Prostate gland (tissue), 2 donors: ENCODE results near the gene GAL. TPM values are rescaled to one million over a fixed set of nuclear protein-coding genes. Genes with fewer than 3 reads are reported as not detected.
"Not testable (repeated sequence)": the region's sequence is repeated elsewhere in the genome, so short reads cannot be mapped to it uniquely, and the experiment has no call there.

ENCODE experiments used
- DNase-seq: peaks from one replicate; pipeline ENCODE4 v3.0.0-alpha.2; 2019; ENCODE audit warnings: low spot score
- H3K27ac ChIP-seq, 2 donors: fragments of 200-600 bp; sonication (generic); 2 replicates each; pipeline ENCODE4 v1.5.1; 2017 to 2019
- H3K27me3 ChIP-seq: fragments of 200-600 bp; sonication (generic); replicated peaks from 2 replicates; pipeline ENCODE4 v1.5.1; 2019; ENCODE audit not compliant: insufficient read depth
- H3K36me3 ChIP-seq, 2 donors: fragments of 200-600 bp; sonication (generic); 1 replicate in 1 of 2; 2 replicates in 1 of 2; pipeline versions ENCODE4 v1.5.1 to v1.8.1; 2017 to 2019
- H3K4me1 ChIP-seq: fragments of 200-600 bp; sonication (generic); replicated peaks from 2 replicates; pipeline ENCODE4 v1.5.1; 2019
- H3K4me3 ChIP-seq, 2 donors: fragments of 200-600 bp; sonication (generic); 2 replicates each; pipeline ENCODE4 v1.5.1; 2017 to 2019
- H3K9me3 ChIP-seq: fragments of 200-600 bp; sonication (generic); 2 replicates; pipeline ENCODE4 v1.5.1; 2017
- CTCF ChIP-seq, 4 experiments: fragments of 200-600 bp in 2 of 4; fragments of 450-650 bp in 2 of 4; sonication (generic) in 2 of 4; IDR thresholded peaks; 1 replicate in 3 of 4; 2 replicates in 1 of 4; pipeline ENCODE4 v1.5.1; 2016 to 2019; ENCODE audit warnings: antibody characterized with exemption in 4 of 4, mild to moderate bottlenecking in 2 of 4, moderate library complexity in 2 of 4
- POLR2A ChIP-seq: fragments of 450-650 bp; IDR thresholded peaks from one replicate; pipeline ENCODE4 v1.6.1; 2016; ENCODE audit warnings: antibody characterized with exemption, mild to moderate bottlenecking
- POLR2AphosphoS5 ChIP-seq: sonication (generic); formaldehyde crosslinking; IDR thresholded peaks from one replicate; pipeline ENCODE4 v1.6.1; 2017; ENCODE audit warnings: antibody characterized with exemption
- WGBS: methylation state at CpG from one replicate; pipeline ENCODE4 v1.1.5; 2018; 5-methylcytosine and 5-hydroxymethylcytosine counted together
- intact Hi-C: fragments of 100-400 bp; cut with DNase I; formaldehyde crosslinking; loops from one replicate; pipeline ENCODE4 v1.14.2; 2022
- total RNA-seq, 2 donors: library from RNA; depleted of rRNA; stranded (reverse); fragments of >200 nt; gene quantifications; one replicate each; pipeline ENCODE4 v1.1.0, GENCODE V29; 2016

The GAL gene
- total RNA-seq = 1 to 10 TPM; 1.1 to 4.8 TPM

GRCh38 chr11:68684385-68685356, at the start of gene GAL:
GAL (plus strand) TSS chr11:68684544; CDS start chr11:68684924, 380 bp downstream.
- peaks cover 5% of the 10 kb centered on the region for H3K27me3 ChIP-seq
- intact Hi-C loops = no loop called here

GRCh38 chr11:68634606-68635005, 49.7 kb upstream of the GAL start:
- intact Hi-C loops, H3K4me3 ChIP-seq, H3K36me3 ChIP-seq, H3K4me1 ChIP-seq, H3K27me3 ChIP-seq, H3K27ac ChIP-seq, H3K9me3 ChIP-seq, DNase-seq: not testable (repeated sequence)
- 87% methylated on average over 7 of the region's 7 CpGs for WGBS

More at GRCh38 chr11:68684385-68685356, at the start of gene GAL:
- no peak for DNase-seq
- Histone ChIP-seq H3K27ac (no peak within 1 kb of the TSS), H3K4me1 (no peaks in the 10 kb centered on the region), H3K9me3 (no peaks in the 10 kb centered on the region), H3K36me3 (no peaks in the 10 kb centered on the region), H3K4me3 (peak within 1 kb of the TSS; percentile 27 to 42)
- 9% methylated on average over 25 of the region's 113 CpGs for WGBS
- TF ChIP-seq POLR2A = no peak
- no peak for TF ChIP-seq POLR2AphosphoS5
- TF ChIP-seq CTCF (IDR thresholded peaks at IDR 0.05) = no peak

- 78% methylated on average over 7 of the region's 7 CpGs for WGBS
- DNase-seq, intact Hi-C loops: not testable (repeated sequence)
Observed at GRCh38 chr11:68635172-68635571, 49.2 kb upstream of the GAL start.

GRCh38 chr11:68635883-68636282, 48.5 kb upstream of the GAL start:
- H3K27ac ChIP-seq, intact Hi-C loops, H3K36me3 ChIP-seq, H3K27me3 ChIP-seq, DNase-seq, H3K4me1 ChIP-seq, H3K9me3 ChIP-seq, H3K4me3 ChIP-seq: not testable (repeated sequence)
- 82% methylated on average over 10 of the region's 10 CpGs for WGBS

More at GRCh38 chr11:68635172-68635571, 49.2 kb upstream of the GAL start:
- not testable (repeated sequence) for H3K4me3 ChIP-seq, H3K36me3 ChIP-seq, H3K27me3 ChIP-seq, H3K4me1 ChIP-seq, H3K9me3 ChIP-seq, H3K27ac ChIP-seq

GRCh38 chr11:68639322-68639721, 45.0 kb upstream of the GAL start:
- H3K4me3 ChIP-seq, intact Hi-C loops, H3K27me3 ChIP-seq, H3K36me3 ChIP-seq, DNase-seq, H3K9me3 ChIP-seq, H3K27ac ChIP-seq, H3K4me1 ChIP-seq: not testable (repeated sequence)
- WGBS = 62% methylated on average over 3 of the region's 3 CpGs

- Histone ChIP-seq H3K4me1 (no peaks in the 10 kb centered on the region), H3K4me3 (no peak overlapping the region), H3K36me3 (no peaks in the 10 kb centered on the region), H3K9me3 (no peaks in the 10 kb centered on the region), H3K27me3 (no peaks in the 10 kb centered on the region), H3K27ac (no peak overlapping the region)
- DNase-seq = no peak
- TF ChIP-seq POLR2A = no peak
- TF ChIP-seq POLR2AphosphoS5 = no peak
- TF ChIP-seq CTCF (IDR thresholded peaks at IDR 0.05) = no peak
- intact Hi-C loops = no loop called here
- 90% methylated on average over 15 of the region's 15 CpGs for WGBS
Observed at GRCh38 chr11:68641880-68642279, 42.5 kb upstream of the GAL start.

GRCh38 chr11:68643585-68643984, 40.8 kb upstream of the GAL start:
- 41% methylated on average over 12 of the region's 12 CpGs for WGBS
- H3K27me3 ChIP-seq = no peaks in the 10 kb centered on the region
- H3K4me3 ChIP-seq = no peak overlapping the region
- H3K36me3 ChIP-seq = no peaks in the 10 kb centered on the region
- no peak for DNase-seq
- TF ChIP-seq CTCF (IDR thresholded peaks at IDR 0.05) (peak in 1 of 4 experiments; percentile 34), POLR2A (no peak), POLR2AphosphoS5 (no peak)
- H3K9me3 ChIP-seq = no peaks in the 10 kb centered on the region
- H3K4me1 ChIP-seq = no peaks in the 10 kb centered on the region
- no peak overlapping the region for H3K27ac ChIP-seq
- intact Hi-C loops = no loop called here
